CD8-positive, alpha-beta memory T cell (primary cell): ENCODE data around the gene BHMT. TPM values are rescaled to one million over a fixed set of nuclear protein-coding genes. Genes with fewer than 3 reads are reported as not detected.

Experiments used
- CTCF ChIA-PET: fragments of 350-600 bp; sonication (Branson Sonifier 250); formaldehyde crosslinking; loops from one replicate; lab custom pipeline; 2021; ENCODE audit warnings: antibody characterized with exemption; lab: Charles Lee
- POLR2A ChIA-PET: fragments of 350-600 bp; sonication (Branson Sonifier 250); formaldehyde crosslinking; loops from one replicate; lab custom pipeline; 2021; ENCODE audit warnings: antibody characterized with exemption; lab: Charles Lee
- DNase-seq, 5 donors: peaks; one replicate each; pipeline versions ENCODE4 v3.0.0 to v3.0.0-alpha.2; 2020 to 2022; ENCODE audit warnings: mixed read lengths in 1 of 5
- H3K27ac ChIP-seq: one replicate; pipeline ENCODE4 v1.7.0; 2013; ENCODE audit warnings: low read depth, mild to moderate bottlenecking, low read length, moderate library complexity
- H3K27me3 ChIP-seq: 2 replicates; pipeline ENCODE4 v1.7.0; 2013; ENCODE audit warnings: low read length, mild to moderate bottlenecking; ENCODE audit not compliant: insufficient read depth, poor library complexity, severe bottlenecking
- H3K36me3 ChIP-seq: 2 replicates; pipeline ENCODE4 v1.7.0; 2013; ENCODE audit warnings: mild to moderate bottlenecking, low read length, moderate library complexity; ENCODE audit not compliant: insufficient read depth
- H3K4me1 ChIP-seq: 2 replicates; pipeline ENCODE4 v1.7.0; 2013; ENCODE audit warnings: mild to moderate bottlenecking, low read length, moderate library complexity; ENCODE audit not compliant: insufficient read depth
- H3K4me3 ChIP-seq: 2 replicates; pipeline ENCODE4 v1.7.0; 2013; ENCODE audit warnings: mild to moderate bottlenecking, low read length
- H3K9me3 ChIP-seq: 2 replicates; pipeline ENCODE4 v1.7.0; 2013; ENCODE audit warnings: mild to moderate bottlenecking, low read length
- H3K27ac Mint-ChIP-seq, 8 donors: one replicate each; pipeline ENCODE4 v1.8.0; 2020 to 2021; ENCODE audit warnings: mixed read lengths in 8 of 8, mild to moderate bottlenecking in 6 of 8, inconsistent platforms in 3 of 8, moderate library complexity in 3 of 8
- H3K27me3 Mint-ChIP-seq, 2 donors: one replicate each; pipeline ENCODE4 v1.8.0; 2020 to 2021; ENCODE audit warnings: mixed read lengths in 2 of 2, mild to moderate bottlenecking in 1 of 2, moderate library complexity in 1 of 2
- H3K36me3 Mint-ChIP-seq, 3 donors: one replicate each; pipeline ENCODE4 v1.8.0; 2020 to 2021; ENCODE audit warnings: mixed read lengths in 3 of 3, inconsistent platforms in 1 of 3, mild to moderate bottlenecking in 1 of 3
- H3K4me1 Mint-ChIP-seq, 3 donors: one replicate each; pipeline ENCODE4 v1.8.0; 2020 to 2021; ENCODE audit warnings: mixed read lengths in 3 of 3, inconsistent platforms in 1 of 3, mild to moderate bottlenecking in 1 of 3
- H3K4me3 Mint-ChIP-seq, 7 donors: one replicate each; pipeline ENCODE4 v1.8.0; 2020 to 2021; ENCODE audit warnings: mixed read lengths in 7 of 7, mild to moderate bottlenecking in 6 of 7, moderate library complexity in 4 of 7, inconsistent platforms in 2 of 7
- H3K9me3 Mint-ChIP-seq, 5 donors: one replicate each; pipeline ENCODE4 v1.8.0; 2020 to 2022; ENCODE audit warnings: mixed read lengths in 5 of 5, mild to moderate bottlenecking in 3 of 5, moderate library complexity in 2 of 5, inconsistent platforms in 1 of 5
- polyA plus RNA-seq: library from polyadenylated mRNA; unstranded; fragments of 300-500 nt; fragmentation: Illumina TruSeq; gene quantifications from one replicate; pipeline ENCODE4 v1.2.3, GENCODE V29; 2021
- total RNA-seq, 2 experiments: library from RNA; stranded (reverse); gene quantifications; one replicate each; pipeline ENCODE4 v1.2.3, GENCODE V29; 2021

Gene BHMT
- total and polyA plus RNA-seq, 3 experiments from 2014 or later, result not detected

GRCh38 chr5:79120221-79120620 is 8.6 kb downstream of the BHMT start:
- Histone ChIP-seq H3K4me3 (no peak overlapping the region), H3K27me3 (peaks cover 5% of the 10 kb centered on the region), H3K9me3 (no peaks in the 10 kb centered on the region), H3K4me1 (no peaks in the 10 kb centered on the region), H3K36me3 (no peaks in the 10 kb centered on the region), H3K27ac (no peak overlapping the region)
- no peaks in the 10 kb centered on the region for H3K4me1 Mint-ChIP-seq
- ChIA-PET POLR2A (no interaction called here), CTCF (interaction anchor here (3.6 kb wide), 1 partner anchor 14 kb away, joined by 17 read pairs; no protein-coding TSS in a partner anchor)
- peaks cover 2 to 16% of the 10 kb centered on the region in 2 donors for H3K27me3 Mint-ChIP-seq
- no peaks in the 10 kb centered on the region for H3K9me3 Mint-ChIP-seq
- H3K27ac Mint-ChIP-seq, result no peak overlapping the region
- no peak overlapping the region for H3K4me3 Mint-ChIP-seq
- DNase-seq, result no peak
- no peaks in the 10 kb centered on the region for H3K36me3 Mint-ChIP-seq

DNA sequence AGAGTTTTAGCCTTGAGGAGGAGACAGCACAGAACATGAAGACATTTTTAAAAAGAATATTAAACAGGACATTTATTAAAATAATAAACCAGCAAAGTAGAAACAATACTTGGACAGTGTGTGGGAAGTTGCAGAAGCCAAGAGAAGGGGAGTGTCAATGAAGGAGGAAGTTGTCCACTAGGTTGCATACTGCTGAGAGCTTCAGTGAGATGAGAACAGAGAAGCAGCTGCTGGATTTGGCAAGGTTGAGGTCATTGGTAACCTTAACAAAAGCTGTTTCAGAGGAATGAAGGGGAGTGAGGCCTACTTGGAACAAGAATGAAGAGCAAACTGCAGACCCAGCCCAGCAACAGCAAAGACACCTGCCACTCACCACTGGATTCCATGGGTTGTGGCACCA is 11.4 kb downstream of the BHMT start:
- Mint-ChIP-seq H3K36me3 (no peaks in the 10 kb centered on the region), H3K4me1 (no peaks in the 10 kb centered on the region), H3K27me3 (peaks cover 0 to 13% of the 10 kb centered on the region in 2 donors), H3K4me3 (no peak overlapping the region), H3K27ac (no peak overlapping the region), H3K9me3 (no peaks in the 10 kb centered on the region)
- CTCF ChIA-PET, result interaction anchor here (1.1 kb wide), 1 partner anchor 11 kb away, joined by 4 read pairs; no protein-coding TSS in a partner anchor
- H3K27ac ChIP-seq, result no peak overlapping the region
- POLR2A ChIA-PET, result no interaction called here
- no peaks in the 10 kb centered on the region for H3K9me3 ChIP-seq
- no peak overlapping the region for H3K4me3 ChIP-seq
- no peaks in the 10 kb centered on the region for H3K36me3 ChIP-seq
- DNase-seq, result no peak
- peaks cover 5% of the 10 kb centered on the region for H3K27me3 ChIP-seq
- H3K4me1 ChIP-seq, result no peaks in the 10 kb centered on the region

DNA sequence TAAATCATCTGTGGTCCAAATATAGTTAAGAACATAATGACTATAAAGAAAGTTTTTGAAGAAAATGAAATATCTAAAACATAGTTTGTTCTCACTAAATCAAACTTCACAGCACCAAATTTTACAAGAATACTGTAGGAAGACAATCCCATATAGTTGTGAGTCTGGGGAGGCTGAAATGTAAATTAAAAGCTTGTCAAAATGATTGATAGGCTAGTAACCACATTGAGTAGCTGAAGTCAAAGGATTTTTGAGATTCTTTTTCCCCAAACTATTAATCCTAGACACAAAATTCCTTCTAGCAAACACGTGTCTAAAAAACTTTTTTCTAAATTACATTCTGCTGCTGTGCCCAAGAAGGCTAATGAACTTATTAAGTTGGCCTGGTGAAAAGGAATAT is 13.0 kb downstream of the BHMT start:
- Mint-ChIP-seq H3K4me3 (no peak overlapping the region), H3K4me1 (no peaks in the 10 kb centered on the region), H3K27me3 (peaks cover 0 to 4% of the 10 kb centered on the region in 2 donors), H3K27ac (no peak overlapping the region), H3K9me3 (no peaks in the 10 kb centered on the region), H3K36me3 (no peaks in the 10 kb centered on the region)
- ChIA-PET CTCF (interaction anchor here (0.7 to 1.5 kb wide), 3 partner anchors 8 to 18 kb away, joined by 3 to 4 read pairs (median 3); no protein-coding TSS in a partner anchor), POLR2A (no interaction called here)
- Histone ChIP-seq H3K4me1 (no peaks in the 10 kb centered on the region), H3K9me3 (no peaks in the 10 kb centered on the region), H3K27ac (no peak overlapping the region), H3K4me3 (no peak overlapping the region), H3K27me3 (no peaks in the 10 kb centered on the region), H3K36me3 (no peaks in the 10 kb centered on the region)
- DNase-seq, result no peak

- ChIA-PET POLR2A (no interaction called here), CTCF (no interaction called here)
- no peak overlapping the region for H3K4me3 Mint-ChIP-seq
- no peak overlapping the region for H3K27ac Mint-ChIP-seq
- H3K27me3 Mint-ChIP-seq, result peaks cover 5 to 8% of the 10 kb centered on the region in 2 donors
- Histone ChIP-seq H3K4me3 (no peak overlapping the region), H3K9me3 (no peaks in the 10 kb centered on the region), H3K4me1 (peaks cover 9% of the 10 kb centered on the region), H3K36me3 (no peaks in the 10 kb centered on the region), H3K27me3 (no peaks in the 10 kb centered on the region), H3K27ac (no peak overlapping the region)
- peaks cover 8 to 11% (median 9%) of the 10 kb centered on the region in 3 donors for H3K4me1 Mint-ChIP-seq
- no peak for DNase-seq
- H3K9me3 Mint-ChIP-seq, result no peaks in the 10 kb centered on the region
- no peaks in the 10 kb centered on the region for H3K36me3 Mint-ChIP-seq
Measured at GRCh38 chr5:79130781-79131180, 19.2 kb downstream of the BHMT start.

DNA sequence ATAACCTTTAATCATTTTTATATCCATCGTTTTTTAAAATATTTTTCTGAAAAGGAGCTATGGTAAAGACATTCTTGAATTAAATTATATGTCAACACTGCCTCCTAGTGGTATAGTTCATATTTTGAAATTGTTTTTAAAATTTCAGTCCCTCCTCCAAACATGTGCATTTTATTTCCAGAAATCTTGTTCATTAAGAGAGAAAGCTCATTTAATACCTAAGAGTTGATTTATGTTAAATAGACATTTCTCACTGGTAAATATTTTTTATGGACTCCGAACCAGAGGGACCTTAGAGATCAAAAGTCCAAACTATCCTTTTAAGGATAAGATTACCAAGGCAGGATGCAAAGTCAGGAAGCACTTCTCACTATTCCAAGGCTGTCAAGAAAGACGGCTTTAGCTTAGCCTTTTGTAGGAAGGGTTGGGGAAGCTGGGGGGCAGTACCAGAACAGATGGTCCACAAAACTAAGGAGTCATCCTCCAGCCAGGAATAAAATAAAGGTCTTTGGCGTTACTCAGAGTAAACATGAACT is 21.6 kb downstream of the BHMT start:
- DNase-seq, result peak in 2 of 5 donors; percentile 17 to 26
- peaks cover 5 to 8% of the 10 kb centered on the region in 2 donors for H3K27me3 Mint-ChIP-seq
- Histone ChIP-seq H3K27ac (no peak overlapping the region), H3K36me3 (no peaks in the 10 kb centered on the region), H3K27me3 (no peaks in the 10 kb centered on the region), H3K4me3 (peak overlapping the region; percentile 15), H3K9me3 (no peaks in the 10 kb centered on the region), H3K4me1 (peaks cover 9% of the 10 kb centered on the region)
- H3K4me1 Mint-ChIP-seq, result peaks cover 8 to 11% (median 9%) of the 10 kb centered on the region in 3 donors
- POLR2A ChIA-PET, result interaction anchor here (1.0 kb wide), 1 partner anchor 149 kb away, joined by 5 read pairs; the partner anchor contains the start of gene ARSB
- no peaks in the 10 kb centered on the region for H3K36me3 Mint-ChIP-seq
- peak overlapping the region; percentile 35 to 79 (median 65) for H3K4me3 Mint-ChIP-seq
- H3K9me3 Mint-ChIP-seq, result no peaks in the 10 kb centered on the region
- H3K27ac Mint-ChIP-seq, result peak overlapping the region in 1 of 8 donors; percentile 25
- CTCF ChIA-PET, result interaction anchor here (0.5 to 3.0 kb wide), 25 partner anchors 8 to 1503 kb away, joined by 3 to 20 read pairs (median 4); partner anchors contain the start of genes AP3B1 and ARSB

DNA sequence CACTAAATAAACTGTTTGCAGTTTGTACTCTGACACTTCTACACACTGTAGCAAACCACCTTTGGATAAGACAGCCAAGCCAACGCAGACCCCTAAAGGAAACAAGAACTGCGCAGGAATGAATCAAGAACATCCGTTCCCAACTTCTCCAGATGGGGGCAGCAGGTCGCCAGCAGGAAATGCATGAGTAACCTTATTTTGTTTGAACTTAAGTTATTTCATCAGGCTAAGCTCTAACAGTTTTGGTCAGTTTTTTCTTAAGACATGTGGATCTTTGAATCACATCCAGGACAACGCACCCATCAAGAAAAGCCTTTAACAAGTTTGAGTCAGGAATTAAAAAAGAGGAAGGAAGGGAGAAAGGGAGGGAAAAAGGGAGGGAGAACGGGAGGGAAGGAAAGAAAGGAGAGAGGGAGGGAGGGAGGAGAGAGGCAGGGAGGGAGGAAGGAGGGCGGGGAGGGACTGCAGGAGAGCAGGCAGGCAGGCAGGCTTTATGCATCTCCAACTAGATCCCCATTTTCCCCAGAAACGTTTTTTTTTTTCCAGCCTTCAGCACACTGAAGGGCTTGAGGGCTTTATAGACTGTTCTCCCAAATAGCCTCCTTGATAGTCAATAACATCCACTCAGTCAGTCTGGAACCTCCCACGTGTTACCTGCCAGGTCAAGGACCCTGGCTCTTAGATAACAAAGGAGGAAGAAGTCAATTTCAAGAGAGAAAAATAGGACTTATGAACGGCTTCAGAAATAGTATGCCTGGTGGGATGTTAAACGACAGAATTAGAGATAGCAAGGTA is 22.2 kb downstream of the BHMT start:
- POLR2A ChIA-PET, result interaction anchor here (1.0 kb wide), 1 partner anchor 149 kb away, joined by 5 read pairs; the partner anchor contains the start of gene ARSB
- no peaks in the 10 kb centered on the region for H3K9me3 ChIP-seq
- H3K27me3 ChIP-seq, result no peaks in the 10 kb centered on the region
- peak; percentile 12 to 71 (median 33) for DNase-seq
- H3K27me3 Mint-ChIP-seq, result peaks cover 5 to 8% of the 10 kb centered on the region in 2 donors
- no peaks in the 10 kb centered on the region for H3K36me3 ChIP-seq
- H3K9me3 Mint-ChIP-seq, result no peaks in the 10 kb centered on the region
- H3K27ac Mint-ChIP-seq, result peak overlapping the region in 1 of 8 donors; percentile 16
- no peaks in the 10 kb centered on the region for H3K36me3 Mint-ChIP-seq
- H3K4me1 ChIP-seq, result peaks cover 9% of the 10 kb centered on the region
- peak overlapping the region in 6 of 7 donors; percentile 38 to 79 (median 68) for H3K4me3 Mint-ChIP-seq
- H3K27ac ChIP-seq, result no peak overlapping the region
- peaks cover 8 to 11% (median 9%) of the 10 kb centered on the region in 3 donors for H3K4me1 Mint-ChIP-seq
- peak overlapping the region; percentile 15 for H3K4me3 ChIP-seq
- CTCF ChIA-PET, result interaction anchor here (0.6 to 3.0 kb wide), 23 partner anchors 8 to 1503 kb away, joined by 3 to 20 read pairs (median 4); partner anchors contain the start of gene ARSB

- ChIA-PET CTCF (no interaction called here), POLR2A (no interaction called here)
- H3K27me3 Mint-ChIP-seq, result peaks cover 5 to 8% of the 10 kb centered on the region in 2 donors
- H3K36me3 Mint-ChIP-seq, result peaks cover 0 to 3% (median 3%) of the 10 kb centered on the region in 3 donors
- Histone ChIP-seq H3K27me3 (no peaks in the 10 kb centered on the region), H3K27ac (no peak overlapping the region), H3K4me3 (no peak overlapping the region), H3K4me1 (peaks cover 9% of the 10 kb centered on the region), H3K36me3 (no peaks in the 10 kb centered on the region), H3K9me3 (no peaks in the 10 kb centered on the region)
- peaks cover 0 to 7% (median 5%) of the 10 kb centered on the region in 5 donors for H3K9me3 Mint-ChIP-seq
- peaks cover 8 to 11% (median 9%) of the 10 kb centered on the region in 3 donors for H3K4me1 Mint-ChIP-seq
- no peak overlapping the region for H3K4me3 Mint-ChIP-seq
- DNase-seq, result no peak
- H3K27ac Mint-ChIP-seq, result no peak overlapping the region
Measured at GRCh38 chr5:79135790-79136553, 24.4 kb downstream of the BHMT start.
